CD4-positive, alpha-beta T cell (primary cell): ENCODE results near the gene RAP1GAP2. TPM values are rescaled to one million over a fixed set of nuclear protein-coding genes. Genes with fewer than 3 reads are reported as not detected.

Experiments used
- ATAC-seq: fragments of 200-7000 bp; cut with Tn5 transposase; one replicate; pipeline ENCODE4 v1.10.0; 2022; ENCODE audit warnings: mild to moderate bottlenecking; ENCODE audit not compliant: poor library complexity
- CTCF ChIA-PET: fragments of 350-600 bp; sonication (Branson Sonifier 250); formaldehyde crosslinking; loops from one replicate; lab custom pipeline; 2021; ENCODE audit warnings: antibody characterized with exemption, inconsistent platforms; lab: Charles Lee
- POLR2A ChIA-PET: fragments of 350-600 bp; sonication (Branson Sonifier 250); formaldehyde crosslinking; loops from one replicate; lab custom pipeline; 2021; ENCODE audit warnings: antibody characterized with exemption, inconsistent platforms; lab: Charles Lee
- DNase-seq, 14 experiments: peaks; one replicate each; pipeline ENCODE4 v3.0.0-alpha.2; 2013 to 2020; ENCODE audit warnings: mixed read lengths in 2 of 14
- H3K27ac ChIP-seq, 2 donors: one replicate each; pipeline versions ENCODE4 v1.5.1 to v1.7.0; 2013; ENCODE audit warnings: low read length in 2 of 2, low read depth in 1 of 2, mild to moderate bottlenecking in 1 of 2
- H3K27me3 ChIP-seq, 2 experiments: 1 replicate in 1 of 2; 2 replicates in 1 of 2; pipeline versions ENCODE4 v1.6.1 to v1.7.0; 2013; ENCODE audit warnings: low read length in 2 of 2, control low read depth in 1 of 2, mild to moderate bottlenecking in 1 of 2, moderate library complexity in 1 of 2; ENCODE audit not compliant: insufficient read depth in 2 of 2, control insufficient read depth in 1 of 2
- H3K36me3 ChIP-seq: one replicate; pipeline ENCODE4 v1.6.1; 2013; ENCODE audit warnings: low read length, control low read depth; ENCODE audit not compliant: insufficient read depth
- H3K4me1 ChIP-seq: one replicate; pipeline ENCODE4 v1.6.1; 2013; ENCODE audit warnings: low read length, control low read depth; ENCODE audit not compliant: insufficient read depth
- H3K4me3 ChIP-seq: one replicate; pipeline ENCODE4 v1.5.1; 2013; ENCODE audit warnings: mild to moderate bottlenecking, low read length, moderate library complexity
- H3K9me3 ChIP-seq, 2 experiments: 1 replicate in 1 of 2; 2 replicates in 1 of 2; pipeline versions ENCODE4 v1.6.1 to v1.7.0; 2013; ENCODE audit warnings: low read length in 2 of 2, mild to moderate bottlenecking in 2 of 2, control low read depth in 1 of 2, moderate library complexity in 1 of 2; ENCODE audit not compliant: control insufficient read depth in 1 of 2, insufficient read depth in 1 of 2
- H3K27ac Mint-ChIP-seq: one replicate; pipeline ENCODE4 v1.8.0; 2020; ENCODE audit warnings: mixed read lengths
- H3K27me3 Mint-ChIP-seq: one replicate; pipeline ENCODE4 v1.8.0; 2021; ENCODE audit warnings: mixed read lengths
- H3K36me3 Mint-ChIP-seq: one replicate; pipeline ENCODE4 v1.8.0; 2021; ENCODE audit warnings: low read depth, mixed read lengths
- H3K4me1 Mint-ChIP-seq: one replicate; pipeline ENCODE4 v1.8.0; 2021; ENCODE audit warnings: low read depth, mixed read lengths
- H3K4me3 Mint-ChIP-seq: one replicate; pipeline ENCODE4 v1.8.0; 2020; ENCODE audit warnings: mild to moderate bottlenecking, mixed read lengths
- H3K9me3 Mint-ChIP-seq: one replicate; pipeline ENCODE4 v1.8.0; 2020; ENCODE audit warnings: mixed read lengths
- CTCF ChIP-seq: fragments of 200-600 bp; IDR thresholded peaks from one replicate; pipeline ENCODE4 v1.8.0; 2022; ENCODE audit warnings: antibody characterized with exemption, mild to moderate bottlenecking
- intact Hi-C, 2 experiments: fragments of 100-400 bp; cut with DNase I in 1 of 2; cut with micrococcal nuclease in 1 of 2; formaldehyde crosslinking; loops; one replicate each; pipeline versions ENCODE4 v1.15.1 to v1.9.0; 2023 to 2025; cut with DNase I, micrococcal nuclease
- total RNA-seq, 174 experiments: library from RNA in 2 of 174; stranded (reverse) in 2 of 174; gene quantifications; one replicate each; pipeline ENCODE4 v1.2.3 and lab custom pipeline; 2021 to 2026

The RAP1GAP2 gene
- total RNA-seq, 2 experiments from 2014 or later, result 46.3 to 49.7 TPM

GRCh38 chr17:2933606-2934005 is 137.4 kb downstream of the RAP1GAP2 start:
- Histone ChIP-seq H3K27ac (no peak overlapping the region), H3K4me3 (no peak overlapping the region), H3K9me3 (no peaks in the 10 kb centered on the region), H3K27me3 (no peaks in the 10 kb centered on the region), H3K36me3 (peaks cover 7% of the 10 kb centered on the region), H3K4me1 (peaks cover 23% of the 10 kb centered on the region)
- Mint-ChIP-seq H3K27me3 (no peaks in the 10 kb centered on the region), H3K27ac (no peak overlapping the region), H3K9me3 (no peaks in the 10 kb centered on the region), H3K4me1 (peaks cover 26% of the 10 kb centered on the region), H3K36me3 (peaks cover 15% of the 10 kb centered on the region), H3K4me3 (no peak overlapping the region)
- ATAC-seq (no peak), DNase-seq (no peak)
- intact Hi-C loops, result loop anchor here in 1 of 2 experiments (5.0 kb wide), 1 partner anchor 86 kb away; no protein-coding TSS in a partner anchor
- ChIA-PET POLR2A (no interaction called here), CTCF (no interaction called here)
- no peak for TF ChIP-seq CTCF

- Mint-ChIP-seq H3K4me3 (no peak overlapping the region), H3K27me3 (no peaks in the 10 kb centered on the region), H3K36me3 (peaks cover 15% of the 10 kb centered on the region), H3K27ac (no peak overlapping the region), H3K4me1 (peaks cover 23% of the 10 kb centered on the region), H3K9me3 (no peaks in the 10 kb centered on the region)
- H3K36me3 ChIP-seq, result peaks cover 7% of the 10 kb centered on the region
- ATAC-seq, result no peak
- intact Hi-C loops, result no loop called here
- ChIA-PET POLR2A (no interaction called here), CTCF (no interaction called here)
- no peak for DNase-seq
- no peak overlapping the region for H3K27ac ChIP-seq
- H3K4me1 ChIP-seq, result peaks cover 9% of the 10 kb centered on the region
- H3K9me3 ChIP-seq, result no peaks in the 10 kb centered on the region
- H3K4me3 ChIP-seq, result no peak overlapping the region
- no peak for TF ChIP-seq CTCF
- H3K27me3 ChIP-seq, result no peaks in the 10 kb centered on the region
These were observed 139.4 kb downstream of the RAP1GAP2 start for GRCh38 chr17:2935632-2936031.

- intact Hi-C loops, result no loop called here
- peaks cover 4% of the 10 kb centered on the region for H3K4me1 ChIP-seq
- Mint-ChIP-seq H3K9me3 (no peaks in the 10 kb centered on the region), H3K36me3 (peaks cover 15% of the 10 kb centered on the region), H3K4me1 (peaks cover 16% of the 10 kb centered on the region), H3K4me3 (no peak overlapping the region), H3K27ac (no peak overlapping the region), H3K27me3 (no peaks in the 10 kb centered on the region)
- no peak overlapping the region for H3K4me3 ChIP-seq
- no peaks in the 10 kb centered on the region for H3K9me3 ChIP-seq
- H3K27me3 ChIP-seq, result no peaks in the 10 kb centered on the region
- ATAC-seq (no peak), DNase-seq (no peak)
- no peak for TF ChIP-seq CTCF
- ChIA-PET CTCF (interaction anchor here (1.2 kb wide), 1 partner anchor 150 kb away, joined by 3 read pairs; no protein-coding TSS in a partner anchor), POLR2A (no interaction called here)
- no peak overlapping the region for H3K27ac ChIP-seq
- peaks cover 7% of the 10 kb centered on the region for H3K36me3 ChIP-seq
These were observed 140.1 kb downstream of the RAP1GAP2 start for GRCh38 chr17:2936351-2936750.
